ENCODE data around the gene JAK1.

- TF ChIP-seq, protein P1, sequence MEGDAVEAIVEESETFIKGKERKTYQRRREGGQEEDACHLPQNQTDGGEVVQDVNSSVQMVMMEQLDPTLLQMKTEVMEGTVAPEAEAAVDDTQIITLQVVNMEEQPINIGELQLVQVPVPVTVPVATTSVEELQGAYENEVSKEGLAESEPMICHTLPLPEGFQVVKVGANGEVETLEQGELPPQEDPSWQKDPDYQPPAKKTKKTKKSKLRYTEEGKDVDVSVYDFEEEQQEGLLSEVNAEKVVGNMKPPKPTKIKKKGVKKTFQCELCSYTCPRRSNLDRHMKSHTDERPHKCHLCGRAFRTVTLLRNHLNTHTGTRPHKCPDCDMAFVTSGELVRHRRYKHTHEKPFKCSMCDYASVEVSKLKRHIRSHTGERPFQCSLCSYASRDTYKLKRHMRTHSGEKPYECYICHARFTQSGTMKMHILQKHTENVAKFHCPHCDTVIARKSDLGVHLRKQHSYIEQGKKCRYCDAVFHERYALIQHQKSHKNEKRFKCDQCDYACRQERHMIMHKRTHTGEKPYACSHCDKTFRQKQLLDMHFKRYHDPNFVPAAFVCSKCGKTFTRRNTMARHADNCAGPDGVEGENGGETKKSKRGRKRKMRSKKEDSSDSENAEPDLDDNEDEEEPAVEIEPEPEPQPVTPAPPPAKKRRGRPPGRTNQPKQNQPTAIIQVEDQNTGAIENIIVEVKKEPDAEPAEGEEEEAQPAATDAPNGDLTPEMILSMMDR (IDR thresholded peaks at IDR 0.05), result no peak
- no peak for TF ChIP-seq ZFX (IDR thresholded peaks at IDR 0.05; ENCODE audit: borderline replicate concordance)
Measured at GRCh38 chr1:64867266-64867665, 99.1 kb downstream of the JAK1 start.

All from 22Rv1 (cell line).